Renal pelvis (tissue), 12 donors: ENCODE results near the gene KRT6A. TPM values are rescaled to one million over a fixed set of nuclear protein-coding genes. Genes with fewer than 3 reads are reported as not detected.

Source experiments
- DNase-seq: peaks from one replicate; pipeline ENCODE4 v3.0.0-alpha.2; 2013
- long read RNA-seq, 16 experiments: transcript quantifications; one replicate each; lab custom pipeline, GENCODE V29; 2026
- polyA plus RNA-seq, 3 donors: library from polyadenylated mRNA; unstranded; fragments of 120-200 nt; gene quantifications; one replicate each; pipeline ENCODE4 v1.2.1, GENCODE V29; 2013; ENCODE audit not compliant: insufficient read length in 3 of 3

The KRT6A gene
- polyA plus RNA-seq, result not detected
- long read RNA-seq, donor 1, result 0 reads
- long read RNA-seq, donor 2, result 0 reads
- long read RNA-seq, donor 3, result 0 reads
- long read RNA-seq, donor 4, result 0 reads
- long read RNA-seq, donor 5, result 0 reads
- long read RNA-seq, donor 6, result 0 reads
- long read RNA-seq, donor 7, result 0 reads
- long read RNA-seq, donor 8, result 0 reads
- long read RNA-seq, donor 9, result 0 reads
- long read RNA-seq, donor 10, result 0 reads
- long read RNA-seq, donor 11, result 0 reads
- long read RNA-seq, donor 12, result 0 reads
- long read RNA-seq, donor 13, result 0 reads
- long read RNA-seq, donor 14, result 0 reads
- long read RNA-seq, donor 15, result 0 reads
- long read RNA-seq, donor 16, result 0 reads

- no peak for DNase-seq
Observed at GRCh38 chr12:52493172-52493571, at the start of gene KRT6A. Gene KRT6A, minus strand, starts transcription at chr12:52493257. Its CDS starts 69 bp downstream, at chr12:52493188.

DNA sequence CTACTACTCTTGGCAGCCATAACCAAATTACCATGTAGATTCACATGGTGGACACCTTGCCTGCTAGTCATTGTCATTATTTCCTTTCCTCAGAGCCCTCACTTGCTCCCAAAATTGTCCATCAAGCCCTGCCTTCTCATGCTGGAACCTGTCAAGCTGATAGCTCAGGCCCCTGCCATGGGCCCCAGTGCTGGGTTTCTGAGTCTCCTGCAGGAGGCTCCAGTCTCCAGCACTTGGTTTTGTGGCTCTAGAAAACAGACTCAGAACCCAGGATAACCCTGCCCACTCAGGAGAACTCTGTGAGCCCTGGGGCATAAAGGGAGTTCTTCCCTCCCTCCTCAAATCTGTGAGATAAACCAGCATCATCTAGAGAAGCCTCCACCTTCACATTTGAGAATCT is 49.1 kb upstream of the KRT6A start:
- DNase-seq, result no peak

DNA sequence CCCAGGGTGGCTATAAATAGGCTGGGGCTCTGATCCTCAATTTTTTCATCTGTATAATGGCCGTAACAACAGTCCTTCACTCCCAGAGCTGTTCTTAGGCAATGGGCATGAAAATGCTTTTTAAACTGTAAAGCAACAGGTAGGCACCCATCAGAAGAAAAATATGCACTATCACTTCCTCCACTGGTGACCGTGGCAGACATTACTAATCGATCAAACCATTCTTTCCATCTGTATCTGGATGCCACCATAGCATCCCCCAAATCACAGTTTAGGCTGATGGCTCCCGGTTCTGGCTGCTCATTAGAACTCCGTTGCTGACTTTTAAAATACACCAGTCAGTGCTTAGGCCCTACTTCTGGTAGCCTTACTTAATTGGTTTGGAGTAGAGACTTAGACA is 48.7 kb upstream of the KRT6A start:
- no peak for DNase-seq

DNA sequence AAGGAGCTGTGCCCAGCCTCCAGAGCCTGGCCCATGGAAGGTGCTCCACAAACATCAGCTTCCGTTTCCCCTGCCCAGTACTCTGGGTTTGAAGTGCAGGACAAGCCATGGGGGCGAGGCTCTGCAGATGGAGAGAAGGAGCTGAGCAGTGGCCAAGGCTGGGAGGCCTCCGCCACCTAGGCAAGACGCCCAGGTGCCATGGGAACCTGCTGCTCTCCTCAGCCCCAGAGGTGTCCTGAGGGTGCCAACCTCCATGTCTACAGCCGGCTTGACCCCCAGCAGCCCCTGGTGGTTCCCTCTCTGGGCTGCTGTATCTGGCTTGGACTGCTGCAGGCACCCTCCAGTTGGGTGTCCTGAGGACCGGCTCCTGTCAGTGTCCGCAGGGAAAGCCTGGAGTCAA is 47.5 kb upstream of the KRT6A start:
- no peak for DNase-seq

DNA sequence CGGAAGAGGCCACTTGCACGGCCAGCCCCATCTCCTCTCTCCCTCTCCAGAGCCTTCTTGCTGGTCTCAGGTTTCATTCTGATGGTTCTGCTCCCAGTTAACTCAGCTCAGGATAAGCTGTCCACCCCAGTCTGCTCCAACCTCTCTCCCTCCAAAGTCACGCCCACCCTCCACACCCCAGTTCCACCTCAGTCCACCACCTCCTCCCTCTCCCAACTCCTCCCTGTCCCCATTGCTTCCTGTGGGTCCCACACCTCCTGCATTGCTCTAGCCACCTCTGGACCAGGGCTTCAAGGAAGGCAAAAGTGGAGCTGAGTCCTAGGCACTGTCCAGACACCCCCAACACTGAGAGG is 46.7 kb upstream of the KRT6A start:
- no peak for DNase-seq

- peak; percentile 27 for DNase-seq
Observed at GRCh38 chr12:52539083-52539820, 46.2 kb upstream of the KRT6A start.

DNA sequence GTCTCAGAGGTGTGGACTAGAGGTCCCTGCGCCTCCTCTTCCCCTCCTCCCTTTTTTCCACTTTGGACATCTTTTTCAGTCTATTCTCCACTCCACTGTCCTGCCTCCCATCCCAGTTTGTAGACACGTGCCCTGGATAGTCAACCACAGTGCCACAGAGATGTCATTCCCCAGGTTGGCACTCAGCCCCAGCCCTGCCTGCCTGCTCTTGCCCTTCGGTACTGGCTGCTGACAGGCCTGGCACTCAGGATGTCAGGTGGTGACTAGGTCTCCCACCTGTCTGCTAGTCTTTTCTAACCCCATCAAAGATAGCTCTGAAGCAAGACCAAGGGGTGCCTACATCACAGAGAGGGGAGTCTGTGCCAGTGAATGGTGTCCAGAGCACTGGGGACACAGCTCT is 44.0 kb upstream of the KRT6A start:
- no peak for DNase-seq

- DNase-seq, result no peak
Observed at GRCh38 chr12:52535574-52535973, 42.5 kb upstream of the KRT6A start.

DNA sequence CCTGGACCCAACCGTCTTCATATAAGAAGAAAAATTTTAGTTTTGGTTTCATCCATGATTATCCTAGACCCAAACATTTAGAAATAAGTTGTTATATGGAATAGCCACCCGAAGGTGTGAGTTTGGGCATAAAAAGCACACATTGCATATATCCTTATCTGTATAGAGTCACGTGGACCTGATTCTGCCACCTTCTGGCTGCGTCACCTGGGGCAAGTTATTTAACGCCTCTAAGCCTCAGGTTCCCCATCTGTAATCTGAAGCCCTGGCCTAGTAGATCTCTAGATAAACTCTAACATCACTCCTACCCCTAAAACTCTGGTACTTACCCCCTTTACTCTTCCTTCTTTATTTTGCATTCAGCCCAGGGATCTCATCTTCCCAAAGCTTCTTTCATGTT is 41.4 kb upstream of the KRT6A start:
- no peak for DNase-seq

GRCh38 chr12:52533686-52534470 is 40.8 kb upstream of the KRT6A start:
- DNase-seq, result no peak

DNA sequence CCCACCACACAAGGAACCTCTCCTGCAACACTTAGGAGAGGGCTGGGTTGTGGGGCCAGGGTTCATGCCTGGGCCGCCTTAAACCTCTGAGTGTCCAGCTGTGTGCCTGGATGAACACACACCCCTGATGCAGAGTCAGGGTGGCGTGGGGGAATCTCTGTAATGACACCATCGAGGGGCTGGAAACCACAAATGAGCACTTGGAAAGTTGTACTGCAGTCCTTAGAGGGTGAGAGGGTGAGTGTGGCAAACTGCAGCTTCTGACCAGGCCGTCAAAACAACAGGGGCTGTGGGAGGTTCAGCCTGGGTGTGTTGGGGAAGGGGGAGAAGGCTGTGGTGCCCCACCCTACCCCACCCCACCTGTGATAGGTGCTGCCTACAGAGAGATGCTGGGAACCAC is 39.6 kb upstream of the KRT6A start:
- no peak for DNase-seq

DNA sequence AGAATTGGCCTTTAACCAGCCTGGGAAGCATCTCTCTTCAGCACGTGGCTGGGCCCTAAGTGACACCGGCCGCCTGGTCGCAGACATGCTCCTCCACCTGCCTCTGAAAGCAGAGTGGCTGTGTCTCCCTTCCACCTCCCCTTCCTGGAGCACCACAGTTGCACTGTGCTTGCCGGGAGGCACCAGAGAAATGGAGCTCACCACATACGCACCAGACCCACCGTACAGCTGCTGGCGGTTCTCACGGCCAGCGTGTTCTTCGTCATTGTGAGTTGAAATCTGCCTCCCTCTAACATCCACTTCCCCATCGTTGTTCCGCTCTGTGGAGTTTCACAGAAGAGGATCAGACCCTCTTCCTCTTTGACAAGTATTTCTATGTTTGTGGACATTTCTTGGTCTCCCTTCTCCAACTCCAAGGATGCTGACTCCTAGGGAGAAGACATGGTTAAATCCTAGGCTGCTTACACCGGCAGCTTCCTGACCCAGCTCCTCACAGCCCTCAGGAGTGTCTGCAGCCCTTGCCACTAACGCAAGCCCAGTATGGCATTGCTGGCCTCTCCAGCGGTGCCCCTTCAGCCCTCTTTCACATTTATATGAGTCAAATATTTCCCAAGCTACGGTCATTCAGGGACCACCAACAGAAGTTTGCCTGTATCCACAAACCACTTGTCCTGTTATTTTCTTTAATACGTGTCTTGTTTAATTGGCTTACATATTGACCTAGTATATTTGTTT is 38.7 kb upstream of the KRT6A start:
- no peak for DNase-seq

DNA sequence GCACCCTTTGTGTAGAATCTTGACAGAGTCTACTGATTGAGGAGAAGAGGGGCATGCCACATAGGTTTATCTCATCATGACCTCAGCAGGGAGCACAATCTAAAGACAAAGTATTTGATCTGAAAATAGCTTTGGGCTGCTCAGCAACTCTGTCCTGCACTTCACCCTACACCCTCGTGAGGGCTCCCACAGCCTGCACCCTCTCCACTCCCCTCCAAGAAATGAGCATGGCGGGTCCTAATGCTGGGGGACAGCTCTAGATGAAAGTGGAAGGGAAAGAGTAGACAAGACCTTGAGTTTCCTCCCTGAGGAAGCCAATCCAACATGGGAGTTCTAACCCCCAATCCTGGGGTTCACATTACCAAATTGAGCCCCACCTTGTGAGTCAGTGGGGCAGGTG is 37.8 kb upstream of the KRT6A start:
- DNase-seq, result no peak

- DNase-seq, result no peak
Observed at GRCh38 chr12:52530366-52530765, 37.3 kb upstream of the KRT6A start.

- no peak for DNase-seq
Observed at GRCh38 chr12:52529846-52530245, 36.8 kb upstream of the KRT6A start.

DNA sequence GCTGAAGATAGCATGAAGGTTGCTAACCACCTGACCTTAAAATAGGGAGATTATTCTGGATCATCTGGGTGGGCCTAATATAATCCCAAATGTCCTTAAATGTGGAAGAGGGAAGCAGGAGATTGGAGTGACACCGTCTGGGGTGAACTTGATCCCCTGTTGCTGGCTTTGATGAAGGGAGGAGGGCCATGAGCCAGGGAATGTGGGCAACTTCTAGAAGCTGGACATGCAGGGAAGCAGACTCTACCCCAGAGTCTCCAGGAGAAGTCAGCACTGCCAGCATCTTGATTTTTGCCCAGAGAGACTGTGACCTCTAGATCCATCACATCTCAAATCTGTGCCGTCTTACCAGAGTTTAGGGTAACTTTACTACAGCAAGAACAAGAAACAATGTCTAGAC is 36.4 kb upstream of the KRT6A start:
- DNase-seq, result no peak

GRCh38 chr12:52528641-52529143 is 35.6 kb upstream of the KRT6A start:
- no peak for DNase-seq

GRCh38 chr12:52527121-52527800 is 34.2 kb upstream of the KRT6A start:
- no peak for DNase-seq

DNA sequence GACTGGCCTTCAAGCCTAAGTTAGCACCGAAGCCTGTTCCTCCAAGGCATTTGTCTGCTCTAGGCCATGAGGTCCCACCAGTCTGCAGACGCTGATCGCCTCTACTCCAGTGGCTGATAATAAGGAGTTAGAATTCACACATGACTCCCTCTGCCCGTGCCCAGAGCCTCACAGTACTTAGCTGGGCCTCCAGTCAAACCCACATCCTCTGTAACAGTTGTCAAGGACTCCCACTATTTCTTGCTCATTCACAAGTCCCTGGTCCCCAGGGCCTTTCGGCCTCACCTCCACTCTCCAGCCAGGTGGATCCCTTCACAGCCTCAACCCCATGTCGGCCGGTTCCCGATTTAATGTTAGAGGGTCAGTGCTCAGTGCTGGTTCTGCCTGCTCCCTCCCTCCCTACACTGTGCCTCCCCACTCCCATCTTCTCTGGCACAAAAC is 33.5 kb upstream of the KRT6A start:
- no peak for DNase-seq

DNA sequence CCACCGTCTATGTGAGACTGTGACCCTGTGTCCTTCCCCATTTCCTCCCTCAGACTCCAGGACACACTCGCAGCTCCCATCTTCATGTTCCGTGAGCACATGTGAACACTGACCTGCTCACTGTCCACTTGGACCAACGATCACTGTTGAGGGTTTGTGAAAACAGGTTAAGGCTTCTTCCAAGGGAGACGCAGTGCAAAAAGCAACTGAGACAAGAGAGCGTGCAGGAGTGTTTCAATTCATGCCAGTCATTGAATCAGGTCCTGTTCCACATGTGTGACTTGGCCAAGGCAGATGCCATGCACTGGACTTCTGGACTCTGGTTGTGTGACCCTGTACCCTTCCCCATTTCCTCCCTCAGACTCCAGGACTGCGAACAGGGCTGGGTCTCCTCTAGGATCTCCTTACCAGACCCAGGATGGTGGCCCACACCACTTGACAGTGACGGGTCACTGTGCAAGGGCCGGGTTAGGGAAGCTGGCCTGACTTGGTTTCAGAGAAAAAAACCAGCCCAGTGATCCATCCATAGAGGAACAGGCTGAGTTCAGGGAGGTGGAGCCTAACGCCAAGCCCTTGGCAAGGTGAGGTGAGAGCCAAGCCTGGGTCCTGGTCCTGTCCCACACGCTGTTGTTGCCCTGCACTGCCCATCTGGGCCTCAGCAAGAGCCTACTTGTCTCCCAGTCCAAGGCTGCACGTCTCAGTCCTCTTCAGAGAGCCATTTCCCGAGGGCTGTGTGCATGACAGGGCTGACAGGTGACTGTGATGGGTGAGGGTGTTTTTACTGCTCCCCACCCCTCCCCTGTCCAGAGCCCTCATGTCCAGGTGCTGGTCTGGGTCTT is 32.8 kb upstream of the KRT6A start:
- DNase-seq, result no peak
